T-helper 2 cell treated with Interferon-gamma antibody and Interleukin-4, amounts not matched to agents 5 μg/mL and 100 μg/mL, for 36 hours (primary cell): ENCODE measurements around the gene ZNF740.

Source experiments
- DNase-seq: peaks from one replicate; pipeline ENCODE4 v3.0.0; 2021; ENCODE audit warnings: low spot score
- H3K27ac Mint-ChIP-seq: one replicate; pipeline ENCODE4 v1.8.0; 2021; ENCODE audit warnings: mild to moderate bottlenecking, mixed read lengths
- H3K27me3 Mint-ChIP-seq: one replicate; pipeline ENCODE4 v1.8.0; 2021; ENCODE audit warnings: low read depth, mixed read lengths
- H3K36me3 Mint-ChIP-seq: one replicate; pipeline ENCODE4 v1.8.0; 2021; ENCODE audit warnings: low read depth, mixed read lengths
- H3K4me1 Mint-ChIP-seq: one replicate; pipeline ENCODE4 v1.8.0; 2021; ENCODE audit warnings: low read depth, mixed read lengths
- H3K4me3 Mint-ChIP-seq: one replicate; pipeline ENCODE4 v1.8.0; 2022; ENCODE audit warnings: mild to moderate bottlenecking, moderate library complexity, mixed read lengths
- H3K9me3 Mint-ChIP-seq: one replicate; pipeline ENCODE4 v1.8.0; 2021; ENCODE audit warnings: mixed read lengths

The ZNF740 gene, protein sequence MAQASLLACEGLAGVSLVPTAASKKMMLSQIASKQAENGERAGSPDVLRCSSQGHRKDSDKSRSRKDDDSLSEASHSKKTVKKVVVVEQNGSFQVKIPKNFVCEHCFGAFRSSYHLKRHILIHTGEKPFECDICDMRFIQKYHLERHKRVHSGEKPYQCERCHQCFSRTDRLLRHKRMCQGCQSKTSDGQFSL

GRCh38 chr12:53180220-53180930, at the start of gene ZNF740, which contains the start of gene CSAD:
Gene ZNF740, plus strand, starts transcription at chr12:53180722. Its CDS starts 1,262 bp downstream, at chr12:53181984.
Gene CSAD, minus strand, starts transcription at chr12:53180925. Its CDS starts 7,455 bp downstream, at chr12:53173470.
- peak; percentile 98 for DNase-seq
- peaks cover 36% of the 10 kb centered on the region for H3K4me1 Mint-ChIP-seq
- H3K4me3 Mint-ChIP-seq = peak within 1 kb of the TSS; percentile 88
- peaks cover 31% of the 10 kb centered on the region for H3K36me3 Mint-ChIP-seq
- H3K9me3 Mint-ChIP-seq = no peaks in the 10 kb centered on the region
- H3K27me3 Mint-ChIP-seq = no peaks in the 10 kb centered on the region
- peak within 1 kb of the TSS; percentile 92 for H3K27ac Mint-ChIP-seq

DNA sequence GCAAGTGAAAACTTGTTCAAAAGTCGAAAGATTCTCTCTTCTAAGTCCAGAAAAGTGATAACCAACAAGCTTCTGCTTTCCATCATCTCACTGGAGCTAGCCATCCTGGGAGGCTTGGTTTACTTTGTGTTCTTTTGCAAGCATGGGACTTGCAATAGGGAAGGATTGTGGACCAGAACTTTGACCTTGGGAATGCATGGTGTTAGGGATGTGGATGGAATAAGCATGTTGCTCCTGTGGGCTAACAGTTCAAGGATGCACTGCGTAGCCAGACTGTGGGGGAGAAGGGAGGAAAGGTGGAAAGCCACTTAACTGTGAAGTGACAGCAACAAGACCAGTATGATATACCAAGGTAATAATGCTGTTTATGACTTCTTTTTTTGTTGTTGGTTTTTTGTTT, 48.7 kb upstream of the ZNF740 start:
- DNase-seq = no peak
- H3K4me3 Mint-ChIP-seq = no peak overlapping the region
- no peaks in the 10 kb centered on the region for H3K4me1 Mint-ChIP-seq
- no peaks in the 10 kb centered on the region for H3K36me3 Mint-ChIP-seq
- H3K27ac Mint-ChIP-seq = no peak overlapping the region
- peaks cover 26% of the 10 kb centered on the region for H3K27me3 Mint-ChIP-seq
- H3K9me3 Mint-ChIP-seq = peaks cover under 1% of the 10 kb centered on the region

DNA sequence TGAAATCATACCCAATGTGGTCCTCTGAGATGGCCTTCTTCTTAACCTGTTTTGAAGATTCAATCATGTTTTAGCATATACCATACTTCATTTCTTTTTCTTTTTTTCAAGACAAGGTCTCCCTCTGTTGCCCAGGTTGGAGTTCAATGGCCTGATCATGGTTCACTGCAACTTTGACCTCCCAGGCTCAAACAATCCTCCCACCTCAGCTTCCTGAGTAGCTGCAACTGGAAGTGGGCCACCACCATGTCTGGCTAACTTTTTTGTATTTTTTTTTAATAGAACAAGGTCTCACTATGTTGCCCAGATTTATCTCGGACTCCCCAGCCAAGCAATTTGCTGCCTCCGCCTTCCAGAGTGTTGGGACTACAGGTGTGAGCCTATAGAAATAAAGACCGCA, 46.8 kb upstream of the ZNF740 start:
- Mint-ChIP-seq H3K27me3 (peaks cover 19% of the 10 kb centered on the region), H3K4me1 (no peaks in the 10 kb centered on the region), H3K9me3 (peaks cover 13% of the 10 kb centered on the region), H3K4me3 (no peak overlapping the region), H3K27ac (no peak overlapping the region), H3K36me3 (no peaks in the 10 kb centered on the region)
- no peak for DNase-seq

DNA sequence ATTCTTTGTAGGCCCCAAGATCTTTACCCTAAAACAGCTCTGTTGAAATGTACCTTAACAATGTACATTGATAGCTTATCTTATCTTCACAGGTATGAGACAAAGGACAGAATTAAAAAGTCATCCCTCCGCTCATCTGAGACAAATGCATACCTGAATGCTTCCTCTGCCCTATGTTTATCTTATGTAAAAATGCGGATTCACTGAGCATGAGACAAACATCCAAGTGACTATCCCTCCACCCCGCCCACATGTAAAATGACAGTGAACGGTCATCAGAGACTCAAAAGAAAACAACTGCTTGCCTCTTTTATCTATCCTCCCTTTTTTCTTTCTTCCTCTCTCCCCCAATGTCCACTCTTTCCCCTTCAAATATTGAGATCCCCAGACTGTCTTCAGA, 37.2 kb upstream of the ZNF740 start:
- Mint-ChIP-seq H3K4me1 (no peaks in the 10 kb centered on the region), H3K4me3 (no peak overlapping the region), H3K27ac (no peak overlapping the region), H3K9me3 (peaks cover 11% of the 10 kb centered on the region), H3K27me3 (no peaks in the 10 kb centered on the region), H3K36me3 (no peaks in the 10 kb centered on the region)
- no peak for DNase-seq

- H3K27ac Mint-ChIP-seq = no peak overlapping the region
Measured at GRCh38 chr12:53145383-53146260, 34.9 kb upstream of the ZNF740 start.

GRCh38 chr12:53147181-53147580, 33.3 kb upstream of the ZNF740 start:
- no peaks in the 10 kb centered on the region for H3K9me3 Mint-ChIP-seq
- H3K4me3 Mint-ChIP-seq = no peak overlapping the region
- no peak overlapping the region for H3K27ac Mint-ChIP-seq
- no peaks in the 10 kb centered on the region for H3K27me3 Mint-ChIP-seq
- no peaks in the 10 kb centered on the region for H3K36me3 Mint-ChIP-seq
- no peak for DNase-seq
- no peaks in the 10 kb centered on the region for H3K4me1 Mint-ChIP-seq

More at GRCh38 chr12:53145383-53146260, 34.9 kb upstream of the ZNF740 start:
- Mint-ChIP-seq H3K36me3 (no peaks in the 10 kb centered on the region), H3K9me3 (no peaks in the 10 kb centered on the region), H3K27me3 (no peaks in the 10 kb centered on the region), H3K4me1 (no peaks in the 10 kb centered on the region), H3K4me3 (no peak overlapping the region)
- no peak for DNase-seq

DNA sequence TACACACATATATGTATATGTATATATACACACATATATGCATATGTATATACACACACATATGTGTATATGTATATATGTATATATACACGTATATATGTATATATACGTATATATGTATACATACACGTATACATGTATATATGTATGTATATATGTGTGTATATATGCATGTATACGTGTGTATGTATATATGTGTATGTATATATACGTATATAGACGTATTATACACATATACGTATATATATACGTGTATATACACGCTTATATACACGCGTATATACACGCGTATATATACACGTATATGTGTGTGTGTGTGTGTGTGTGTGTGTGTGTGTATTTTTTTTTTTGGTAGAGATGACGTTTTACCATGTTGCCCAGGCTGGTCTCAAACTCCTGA, 32.9 kb upstream of the ZNF740 start:
- no peaks in the 10 kb centered on the region for H3K36me3 Mint-ChIP-seq
- no peak for DNase-seq
- H3K27me3 Mint-ChIP-seq = no peaks in the 10 kb centered on the region
- H3K27ac Mint-ChIP-seq = no peak overlapping the region
- no peak overlapping the region for H3K4me3 Mint-ChIP-seq
- H3K9me3 Mint-ChIP-seq = no peaks in the 10 kb centered on the region
- H3K4me1 Mint-ChIP-seq = no peaks in the 10 kb centered on the region

GRCh38 chr12:53151039-53151438, 29.5 kb upstream of the ZNF740 start:
- Mint-ChIP-seq H3K4me1 (no peaks in the 10 kb centered on the region), H3K9me3 (no peaks in the 10 kb centered on the region), H3K27me3 (no peaks in the 10 kb centered on the region), H3K4me3 (no peak overlapping the region), H3K36me3 (no peaks in the 10 kb centered on the region), H3K27ac (no peak overlapping the region)
- no peak for DNase-seq

- DNase-seq = no peak
- no peak overlapping the region for H3K4me3 Mint-ChIP-seq
- no peak overlapping the region for H3K27ac Mint-ChIP-seq
- H3K4me1 Mint-ChIP-seq = no peaks in the 10 kb centered on the region
- H3K36me3 Mint-ChIP-seq = no peaks in the 10 kb centered on the region
- H3K9me3 Mint-ChIP-seq = no peaks in the 10 kb centered on the region
- H3K27me3 Mint-ChIP-seq = no peaks in the 10 kb centered on the region
Measured at GRCh38 chr12:53152390-53152789, 28.1 kb upstream of the ZNF740 start.

DNA sequence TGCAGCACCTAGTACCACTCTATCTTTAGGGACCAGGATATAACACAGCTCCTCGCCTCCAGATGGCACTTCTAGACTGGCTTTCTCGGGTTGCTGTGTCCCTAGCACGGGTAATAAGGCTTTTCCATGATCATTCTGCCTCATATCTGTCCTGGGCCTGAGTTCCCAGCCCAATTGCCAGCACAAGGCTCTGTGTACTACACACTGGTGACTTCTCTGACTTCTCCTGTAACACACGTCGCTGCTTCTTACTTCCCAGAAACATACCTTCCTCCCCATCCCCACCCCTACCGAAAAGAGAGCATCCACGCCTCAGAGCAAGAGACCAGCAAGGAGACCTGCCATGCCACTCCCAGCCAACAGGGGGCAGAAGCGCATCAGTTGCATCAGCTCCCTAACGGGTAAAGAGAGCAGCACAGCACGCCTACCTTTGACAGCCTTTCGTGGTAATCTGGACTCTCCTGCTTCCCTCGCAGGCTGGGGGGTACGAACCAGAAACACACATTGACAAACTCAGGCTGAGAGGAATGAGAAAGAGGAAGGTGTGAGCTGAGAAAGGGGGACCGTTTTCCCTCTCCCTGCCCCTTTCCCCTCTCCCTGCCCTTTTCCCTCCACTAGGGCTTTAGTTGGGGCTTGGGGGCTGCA, 21.2 kb upstream of the ZNF740 start:
- Mint-ChIP-seq H3K27me3 (no peaks in the 10 kb centered on the region), H3K4me1 (peaks cover 9% of the 10 kb centered on the region), H3K9me3 (no peaks in the 10 kb centered on the region)

GRCh38 chr12:53160000-53160399, 20.5 kb upstream of the ZNF740 start:
- no peak overlapping the region for H3K4me3 Mint-ChIP-seq

More for the DNA sequence above, 21.2 kb upstream of the ZNF740 start:
- Mint-ChIP-seq H3K36me3 (no peaks in the 10 kb centered on the region), H3K27ac (peak overlapping the region; percentile 28), H3K4me3 (no peak overlapping the region)
- DNase-seq = peak; percentile 82

DNA sequence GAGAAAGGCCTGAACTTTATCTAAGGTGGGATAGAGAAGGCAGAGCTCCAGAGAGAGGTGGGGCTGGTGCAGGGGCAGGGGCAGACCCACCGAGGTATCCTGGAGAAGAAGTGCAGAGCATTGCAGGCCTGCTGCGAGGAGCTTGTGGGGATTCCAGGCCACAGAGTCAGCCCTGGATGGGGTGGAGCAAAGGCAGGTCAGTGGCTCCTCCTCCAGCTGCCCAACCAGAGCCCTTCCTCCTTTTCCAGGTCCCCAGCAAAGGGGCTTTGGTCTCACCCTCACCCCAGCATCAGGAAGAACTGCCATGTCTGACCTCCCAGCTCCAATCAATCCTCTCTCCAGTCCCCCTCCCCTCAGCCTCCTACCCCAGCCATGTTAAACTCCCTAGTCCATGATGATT, 19.8 kb upstream of the ZNF740 start:
- Mint-ChIP-seq H3K4me1 (peaks cover 9% of the 10 kb centered on the region), H3K36me3 (no peaks in the 10 kb centered on the region), H3K4me3 (no peak overlapping the region), H3K27me3 (no peaks in the 10 kb centered on the region), H3K9me3 (no peaks in the 10 kb centered on the region), H3K27ac (no peak overlapping the region)
- no peak for DNase-seq

More at GRCh38 chr12:53160000-53160399, 20.5 kb upstream of the ZNF740 start:
- H3K9me3 Mint-ChIP-seq = no peaks in the 10 kb centered on the region
- no peak for DNase-seq
- H3K27ac Mint-ChIP-seq = no peak overlapping the region
- peaks cover 9% of the 10 kb centered on the region for H3K4me1 Mint-ChIP-seq
- no peaks in the 10 kb centered on the region for H3K36me3 Mint-ChIP-seq
- H3K27me3 Mint-ChIP-seq = no peaks in the 10 kb centered on the region

DNA sequence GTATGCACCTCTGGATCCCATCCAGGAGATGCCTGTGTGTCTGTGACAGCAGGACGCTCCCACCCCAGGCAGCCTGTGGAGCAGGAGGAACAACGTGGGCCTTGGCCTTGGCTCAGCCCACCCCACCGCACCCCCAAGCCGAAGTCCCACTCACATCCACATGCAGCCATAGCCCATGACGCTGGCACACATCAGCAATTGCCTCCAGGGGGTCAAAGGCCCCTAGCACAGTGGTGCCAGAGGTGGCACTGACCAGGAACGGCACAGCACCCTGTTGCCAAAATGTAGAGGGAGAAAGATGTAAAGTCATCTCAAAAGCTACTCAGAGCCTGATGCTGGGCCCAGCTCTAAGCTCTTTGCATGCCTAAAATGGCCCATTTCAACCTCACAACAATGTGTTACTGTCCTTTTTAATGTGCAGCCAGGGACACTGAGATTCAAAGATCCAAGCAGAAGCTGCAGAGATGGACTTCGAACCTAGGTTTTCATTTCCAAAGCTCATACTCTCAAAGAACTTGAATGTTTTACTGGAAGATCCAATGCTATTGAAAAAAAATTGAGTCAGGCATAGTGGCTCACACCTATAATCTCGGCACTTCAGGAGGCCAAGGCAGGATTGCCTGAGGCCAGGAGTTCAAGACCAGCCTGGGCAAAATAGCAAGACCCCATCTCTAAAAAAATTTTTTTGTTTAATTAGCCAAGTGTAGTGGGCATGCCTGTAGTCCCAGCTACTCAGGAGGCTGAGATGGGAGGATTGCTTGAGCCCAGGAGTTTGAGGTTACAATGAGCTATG, 19.2 kb upstream of the ZNF740 start:
- Mint-ChIP-seq H3K27me3 (no peaks in the 10 kb centered on the region), H3K4me3 (no peak overlapping the region), H3K9me3 (no peaks in the 10 kb centered on the region), H3K36me3 (no peaks in the 10 kb centered on the region), H3K4me1 (peaks cover 9% of the 10 kb centered on the region), H3K27ac (no peak overlapping the region)
- no peak for DNase-seq
